SU-DHL-6 (cell line): ENCODE measurements around the gene EDIL3.

Experiments used
- CTCF ChIP-seq: fragments of 200-600 bp; sonication (generic); IDR thresholded peaks from one replicate; pipeline ENCODE4 v1.5.1; 2017; ENCODE audit warnings: antibody characterized with exemption, mild to moderate bottlenecking, low read length, moderate library complexity; ENCODE audit not compliant: insufficient read depth, poor library complexity, severe bottlenecking
- EZH2phosphoT487 ChIP-seq: fragments of 200-600 bp; sonication (generic), shearing (Covaris generic); conservative IDR thresholded peaks from 2 replicates; pipeline ENCODE4 v1.6.1; 2018; ENCODE audit warnings: mild to moderate bottlenecking, antibody characterized with exemption, low read length, moderate library complexity, mixed read lengths

- TF ChIP-seq CTCF (no peak), EZH2phosphoT487 (no peak)
Measured at GRCh38 chr5:84231433-84231832, 153.2 kb downstream of the EDIL3 start.
